ENCODE data around the gene ZNF816. TPM values are rescaled to one million over a fixed set of nuclear protein-coding genes. Genes with fewer than 3 reads are reported as not detected.

Gene ZNF816
- 12.6 and 18.1 TPM in 2 replicates for total RNA-seq

DNA sequence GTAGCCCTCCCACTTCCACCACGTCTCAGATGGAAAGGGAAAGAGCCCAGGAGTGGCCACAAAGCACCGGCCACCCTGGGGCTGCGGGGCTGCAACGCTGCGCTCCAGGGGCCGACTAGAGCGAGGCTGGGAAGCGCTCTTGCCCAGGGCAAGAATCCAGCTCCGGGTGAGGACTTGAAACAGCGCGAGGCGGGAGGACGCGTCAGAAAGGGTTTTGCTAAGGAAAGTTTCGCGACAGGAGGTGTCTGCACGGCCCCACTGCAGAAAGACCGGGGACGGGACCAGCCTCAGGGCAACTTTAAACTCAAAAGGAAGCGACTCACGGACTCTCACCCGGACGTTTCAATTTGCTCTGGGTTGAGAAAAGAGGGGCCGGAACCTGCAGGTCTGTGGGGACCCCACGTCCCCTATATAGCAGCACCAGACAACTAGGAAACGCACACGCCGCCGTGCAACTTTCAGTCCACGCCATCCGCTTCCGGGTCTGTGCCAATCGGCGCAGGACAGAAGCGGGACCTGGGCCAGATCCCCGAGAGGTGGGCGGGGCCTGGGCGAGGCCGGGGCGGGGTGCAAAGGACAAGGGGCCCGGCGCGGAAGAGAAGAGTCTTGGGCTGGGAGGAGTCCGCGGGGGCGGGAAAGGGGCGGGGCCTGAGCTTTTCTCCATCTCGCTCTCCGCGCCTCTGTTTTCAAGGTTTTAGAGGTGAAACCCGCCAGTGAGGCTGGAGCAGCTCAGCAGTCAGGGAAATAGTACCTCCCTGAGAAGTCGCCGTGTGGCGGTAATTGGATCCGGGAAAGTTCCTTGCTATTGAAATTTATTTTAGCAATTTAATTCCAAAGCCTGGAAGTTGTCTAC is at the start of gene ZNF816:
ZNF816 (minus strand) TSS at position 488 of the 853 bp plus-strand sequence. CDS start 6,792 bp downstream, outside the sequence.

DNA sequence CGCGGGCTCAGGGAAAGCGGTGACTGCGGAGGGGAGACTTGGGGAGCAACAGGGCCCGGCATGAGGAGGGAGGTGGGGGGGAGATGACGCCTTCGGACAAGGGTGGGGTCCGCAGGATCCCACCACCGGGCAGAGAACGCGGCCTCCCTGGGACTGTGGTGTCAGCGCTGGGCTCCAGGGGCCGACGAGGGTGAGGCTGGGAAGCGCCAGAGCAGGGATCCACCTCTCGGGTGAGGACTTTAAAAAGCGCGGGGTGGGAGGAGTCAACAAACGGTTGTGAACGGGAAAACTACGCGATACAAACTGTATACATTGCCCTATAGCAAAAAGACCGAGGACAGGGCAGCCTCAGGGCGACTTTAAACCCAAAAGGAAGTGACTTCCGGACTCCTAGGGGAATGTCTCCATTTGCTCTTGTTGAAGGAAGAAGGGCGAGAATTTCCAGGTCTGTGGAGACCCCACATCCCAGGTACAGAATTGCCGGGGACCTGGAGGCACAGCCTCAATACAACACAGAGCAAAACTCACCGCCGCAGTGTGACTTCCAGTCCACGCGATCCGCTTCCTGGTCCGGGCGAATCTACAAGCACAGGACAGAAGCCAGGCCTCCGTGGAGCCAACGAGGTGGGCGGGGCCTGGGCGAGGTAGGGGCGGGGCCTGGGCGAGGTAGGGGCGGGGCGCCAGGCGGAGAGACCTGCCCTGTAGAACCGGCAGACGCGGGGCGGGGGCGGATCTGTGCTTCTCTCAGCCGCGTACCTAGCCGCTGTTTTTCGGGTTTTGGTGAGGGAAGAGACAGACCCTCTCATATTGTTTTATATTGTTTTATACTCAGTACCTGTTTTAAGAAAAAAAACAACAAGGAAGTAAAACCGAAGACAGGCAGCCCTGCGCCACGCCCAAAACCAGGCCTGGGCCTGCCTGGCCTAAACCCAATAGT is 39.6 kb downstream of the ZNF816 start, which contains the start of gene ZNF888:
ZNF888 (minus strand) TSS at position 588 of the 937 bp plus-strand sequence. CDS start 5,555 bp downstream, outside the sequence.

Other genes starting within 250 kb of the ZNF816 start
- 14.6 and 19.5 TPM in 2 replicates for gene ZNF611, start 227.8 kb downstream of the ZNF816 start, total RNA-seq
- 3.0 and 3.7 TPM in 2 replicates for gene ZNF600, start 176.1 kb downstream of the ZNF816 start, total RNA-seq
- gene ZNF28, start 141.2 kb downstream of the ZNF816 start, total RNA-seq: 16.9 and 24.8 TPM in 2 replicates
- 25.6 and 27.6 TPM in 2 replicates for gene ZNF468, start 105.3 kb downstream of the ZNF816 start, total RNA-seq
- 16.0 and 24.2 TPM in 2 replicates for gene ZNF320, start 65.2 kb downstream of the ZNF816 start, total RNA-seq
- 4.2 and 6.6 TPM in 2 replicates for gene ZNF888, start 39.5 kb downstream of the ZNF816 start, total RNA-seq
- 0.14 TPM in 1 of 2 replicates, not detected in the other for gene ERVV-1, start 51.0 kb upstream of the ZNF816 start, total RNA-seq
- 0.05 TPM in 1 of 2 replicates, not detected in the other for gene ERVV-2, start 81.9 kb upstream of the ZNF816 start, total RNA-seq
- 34.1 and 45.0 TPM in 2 replicates for gene ZNF160, start 140.5 kb upstream of the ZNF816 start, total RNA-seq
- 8.3 and 9.9 TPM in 2 replicates for gene ZNF415, start 170.0 kb upstream of the ZNF816 start, total RNA-seq
- gene ZNF347, start 196.2 kb upstream of the ZNF816 start, total RNA-seq: 6.8 and 9.3 TPM in 2 replicates
- 3.3 and 5.4 TPM in 2 replicates for gene ZNF665, start 230.5 kb upstream of the ZNF816 start, total RNA-seq